Spinal cord (tissue), 10 donors: Measurements from ENCODE around the gene CAPN13. TPM values are rescaled to one million over a fixed set of nuclear protein-coding genes. Genes with fewer than 3 reads are reported as not detected.
A peak's percentile ranks its signal among the peaks of the same experiment; 100 is the strongest.

Experiments
- DNase-seq, 6 donors: peaks; one replicate each; pipeline versions ENCODE4 v3.0.0 to v3.0.0-alpha.2; 2013 to 2015; ENCODE audit warnings: low spot score in 6 of 6, low read depth in 4 of 6
- H3K27ac ChIP-seq: one replicate; pipeline ENCODE4 v1.5.1; 2013; ENCODE audit warnings: low read depth, low read length, control low read depth
- H3K27me3 ChIP-seq: one replicate; pipeline ENCODE4 v1.6.1; 2013; ENCODE audit warnings: low read length; ENCODE audit not compliant: control insufficient read depth, insufficient read depth
- H3K36me3 ChIP-seq: one replicate; pipeline ENCODE4 v1.6.1; 2013; ENCODE audit warnings: low read length; ENCODE audit not compliant: control insufficient read depth, insufficient read depth
- H3K4me1 ChIP-seq: one replicate; pipeline ENCODE4 v1.6.1; 2013; ENCODE audit warnings: low read length; ENCODE audit not compliant: control insufficient read depth, insufficient read depth
- H3K4me3 ChIP-seq: one replicate; pipeline ENCODE4 v1.5.1; 2013; ENCODE audit warnings: low read depth, low read length, control low read depth
- H3K9me3 ChIP-seq: one replicate; pipeline ENCODE4 v1.6.1; 2013; ENCODE audit warnings: low read length; ENCODE audit not compliant: control insufficient read depth, insufficient read depth
- WGBS: methylation state at CpG from one replicate; pipeline ENCODE4 v1.1.5; 2013; ENCODE audit warnings: missing lambda C conversion rate; ENCODE audit not compliant: insufficient coverage; 5-methylcytosine and 5-hydroxymethylcytosine counted together
- polyA plus RNA-seq, 2 donors: library from polyadenylated mRNA; unstranded; fragments of 120-200 nt; gene quantifications; one replicate each; pipeline ENCODE4 v1.2.1, GENCODE V29; 2013; ENCODE audit not compliant: insufficient read length in 2 of 2
- total RNA-seq, 2 donors: library from RNA; depleted of rRNA in 1 of 2; stranded (reverse); fragments of 120-200 nt in 1 of 2; fragments of >200 nt in 1 of 2; gene quantifications; one replicate each; pipeline versions ENCODE4 v1.2.3 to v1.2.4, GENCODE V29; 2013 to 2014
- donor health status: healthy.

Gene CAPN13
- total and polyA plus RNA-seq, 4 donors: 0.17 to 0.74 (median 0.42) TPM

GRCh38 chr2:30768036-30768686 is 39.1 kb downstream of the CAPN13 start:
- H3K4me3 ChIP-seq: no peak overlapping the region
- no peaks in the 10 kb centered on the region for H3K36me3 ChIP-seq
- no peak for DNase-seq
- peaks cover 3% of the 10 kb centered on the region for H3K4me1 ChIP-seq
- H3K9me3 ChIP-seq: no peaks in the 10 kb centered on the region
- 81% methylated on average over 8 of the region's 8 CpGs for WGBS
- no peak overlapping the region for H3K27ac ChIP-seq
- no peaks in the 10 kb centered on the region for H3K27me3 ChIP-seq

- no peaks in the 10 kb centered on the region for H3K27me3 ChIP-seq
- no peak overlapping the region for H3K27ac ChIP-seq
- 100% methylated on average over 1 of the region's 3 CpGs for WGBS
- no peak overlapping the region for H3K4me3 ChIP-seq
- DNase-seq: no peak
- no peaks in the 10 kb centered on the region for H3K36me3 ChIP-seq
- peaks cover 5% of the 10 kb centered on the region for H3K4me1 ChIP-seq
- no peaks in the 10 kb centered on the region for H3K9me3 ChIP-seq
Measured at GRCh38 chr2:30766666-30767065, 40.6 kb downstream of the CAPN13 start.

- Histone ChIP-seq H3K4me1 (peaks cover 5% of the 10 kb centered on the region), H3K27ac (no peak overlapping the region), H3K9me3 (no peaks in the 10 kb centered on the region), H3K36me3 (no peaks in the 10 kb centered on the region), H3K27me3 (no peaks in the 10 kb centered on the region), H3K4me3 (no peak overlapping the region)
- DNase-seq: no peak
- 84% methylated on average over 9 of the region's 12 CpGs for WGBS
Measured at GRCh38 chr2:30765876-30766470, 41.3 kb downstream of the CAPN13 start.

- Histone ChIP-seq H3K36me3 (no peaks in the 10 kb centered on the region), H3K9me3 (no peaks in the 10 kb centered on the region), H3K4me1 (peaks cover 5% of the 10 kb centered on the region), H3K27ac (no peak overlapping the region), H3K27me3 (no peaks in the 10 kb centered on the region), H3K4me3 (no peak overlapping the region)
- DNase-seq: no peak
- WGBS: 54% methylated on average over 4 of the region's 4 CpGs
Measured at GRCh38 chr2:30765191-30765590, 42.1 kb downstream of the CAPN13 start.

- no peaks in the 10 kb centered on the region for H3K36me3 ChIP-seq
- no peak overlapping the region for H3K4me3 ChIP-seq
- H3K9me3 ChIP-seq: no peaks in the 10 kb centered on the region
- no peak overlapping the region for H3K27ac ChIP-seq
- peaks cover 2% of the 10 kb centered on the region for H3K4me1 ChIP-seq
- 88% methylated on average over 9 of the region's 12 CpGs for WGBS
- H3K27me3 ChIP-seq: no peaks in the 10 kb centered on the region
- DNase-seq: no peak
Measured at GRCh38 chr2:30764021-30764800, 43.0 kb downstream of the CAPN13 start.

GRCh38 chr2:30763151-30763660 is 44.0 kb downstream of the CAPN13 start:
- H3K36me3 ChIP-seq: no peaks in the 10 kb centered on the region
- no peak overlapping the region for H3K27ac ChIP-seq
- 92% methylated on average over 2 of the region's 3 CpGs for WGBS
- no peak overlapping the region for H3K4me3 ChIP-seq
- no peaks in the 10 kb centered on the region for H3K9me3 ChIP-seq
- no peak for DNase-seq
- H3K27me3 ChIP-seq: no peaks in the 10 kb centered on the region
- H3K4me1 ChIP-seq: peaks cover 4% of the 10 kb centered on the region

- Histone ChIP-seq H3K27ac (no peak overlapping the region), H3K27me3 (no peaks in the 10 kb centered on the region), H3K9me3 (no peaks in the 10 kb centered on the region), H3K36me3 (no peaks in the 10 kb centered on the region), H3K4me3 (no peak overlapping the region), H3K4me1 (peaks cover 10% of the 10 kb centered on the region)
- no peak for DNase-seq
- 88% methylated on average over 7 of the region's 8 CpGs for WGBS
Measured at GRCh38 chr2:30761226-30761625, 46.0 kb downstream of the CAPN13 start.

- peaks cover 10% of the 10 kb centered on the region for H3K4me1 ChIP-seq
- 93% methylated on average over 14 of the region's 14 CpGs for WGBS
- no peaks in the 10 kb centered on the region for H3K36me3 ChIP-seq
- no peak for DNase-seq
- H3K27ac ChIP-seq: no peak overlapping the region
- H3K9me3 ChIP-seq: no peaks in the 10 kb centered on the region
- H3K4me3 ChIP-seq: no peak overlapping the region
- H3K27me3 ChIP-seq: no peaks in the 10 kb centered on the region
Measured at GRCh38 chr2:30759481-30759880, 47.8 kb downstream of the CAPN13 start.

GRCh38 chr2:30758191-30758651 is 49.0 kb downstream of the CAPN13 start:
- 18% methylated on average over 4 of the region's 6 CpGs for WGBS
- Histone ChIP-seq H3K9me3 (no peaks in the 10 kb centered on the region), H3K4me3 (no peak overlapping the region), H3K27me3 (no peaks in the 10 kb centered on the region), H3K4me1 (peaks cover 10% of the 10 kb centered on the region), H3K36me3 (no peaks in the 10 kb centered on the region), H3K27ac (no peak overlapping the region)
- peak in 4 of 6 donors; percentile 12 to 87 (median 28) for DNase-seq
